WERI-Rb-1 (cell line): ENCODE measurements around the gene PFDN1.
A peak's percentile ranks its signal among the peaks of the same experiment; 100 is the strongest.

Experiments used
- DNase-seq: peaks from one replicate; pipeline ENCODE4 v3.0.0-alpha.2; 2020
- H3K27ac ChIP-seq: fragments of 250-450 bp; sonication (Bioruptor Pico); 2 replicates; pipeline ENCODE4 v1.5.1; 2020; ENCODE audit warnings: mild to moderate bottlenecking, moderate library complexity
- H3K27me3 ChIP-seq: fragments of 250-450 bp; sonication (Bioruptor Pico); 2 replicates; pipeline ENCODE4 v1.5.1; 2021; ENCODE audit warnings: mild to moderate bottlenecking, low read depth, moderate library complexity; ENCODE audit not compliant: insufficient read depth, severe bottlenecking
- H3K36me3 ChIP-seq: fragments of 250-450 bp; sonication (Bioruptor Pico); 2 replicates; pipeline ENCODE4 v1.5.1; 2020; ENCODE audit warnings: mild to moderate bottlenecking, moderate library complexity
- H3K4me3 ChIP-seq: 2 replicates; pipeline ENCODE4 v1.5.1; 2011; ENCODE audit warnings: low read depth, mild to moderate bottlenecking, control low read depth, low read length
- H3K9me3 ChIP-seq: fragments of 250-450 bp; sonication (Bioruptor Pico); 2 replicates; pipeline ENCODE4 v1.5.1; 2021; ENCODE audit warnings: mild to moderate bottlenecking, moderate library complexity; ENCODE audit not compliant: severe bottlenecking
- CTCF ChIP-seq: IDR thresholded peaks from 2 replicates; pipeline ENCODE4 v1.5.1; 2011; ENCODE audit warnings: low read depth, mild to moderate bottlenecking, control low read depth, inconsistent platforms, low read length

Gene PFDN1

GRCh38 chr5:140246378-140247122 lies 56.4 kb downstream of the PFDN1 start:
- DNase-seq, result no peak
- Histone ChIP-seq H3K27ac (no peak overlapping the region), H3K36me3 (peaks cover 36% of the 10 kb centered on the region), H3K9me3 (no peaks in the 10 kb centered on the region), H3K27me3 (no peaks in the 10 kb centered on the region), H3K4me3 (no peak overlapping the region)
- TF ChIP-seq CTCF, result no peak

DNA sequence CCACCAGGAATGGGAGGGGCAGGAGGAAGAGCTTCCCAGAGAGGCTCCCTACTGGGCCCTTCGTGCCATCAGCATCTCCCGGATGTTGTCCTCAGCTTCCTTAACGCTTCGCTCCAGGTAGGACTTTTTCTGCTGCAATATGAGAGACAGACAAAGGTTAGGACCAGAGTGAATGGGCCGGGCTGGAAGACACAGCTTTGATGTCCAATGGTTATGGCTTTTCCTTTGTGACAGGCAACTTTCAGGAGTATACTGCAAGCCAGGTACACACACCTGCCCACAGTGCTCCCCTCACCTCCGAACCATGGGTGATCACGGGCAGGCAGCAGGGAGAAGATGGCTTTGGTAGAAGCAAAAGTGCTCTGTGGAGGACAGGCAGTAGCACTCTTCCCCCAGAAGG lies 57.0 kb downstream of the PFDN1 start:
- no peak for DNase-seq
- peaks cover 36% of the 10 kb centered on the region for H3K36me3 ChIP-seq
- no peaks in the 10 kb centered on the region for H3K9me3 ChIP-seq
- TF ChIP-seq CTCF, result no peak
- H3K4me3 ChIP-seq, result no peak overlapping the region
- H3K27ac ChIP-seq, result no peak overlapping the region
- H3K27me3 ChIP-seq, result no peaks in the 10 kb centered on the region

GRCh38 chr5:140245341-140245740 lies 57.6 kb downstream of the PFDN1 start:
- DNase-seq, result no peak
- no peak overlapping the region for H3K27ac ChIP-seq
- H3K4me3 ChIP-seq, result no peak overlapping the region
- no peak for TF ChIP-seq CTCF
- H3K27me3 ChIP-seq, result no peaks in the 10 kb centered on the region
- H3K36me3 ChIP-seq, result peaks cover 36% of the 10 kb centered on the region
- no peaks in the 10 kb centered on the region for H3K9me3 ChIP-seq

- DNase-seq, result peak; percentile 92
- no peak overlapping the region for H3K27ac ChIP-seq
Measured at GRCh38 chr5:140244525-140245025, 58.3 kb downstream of the PFDN1 start.

DNA sequence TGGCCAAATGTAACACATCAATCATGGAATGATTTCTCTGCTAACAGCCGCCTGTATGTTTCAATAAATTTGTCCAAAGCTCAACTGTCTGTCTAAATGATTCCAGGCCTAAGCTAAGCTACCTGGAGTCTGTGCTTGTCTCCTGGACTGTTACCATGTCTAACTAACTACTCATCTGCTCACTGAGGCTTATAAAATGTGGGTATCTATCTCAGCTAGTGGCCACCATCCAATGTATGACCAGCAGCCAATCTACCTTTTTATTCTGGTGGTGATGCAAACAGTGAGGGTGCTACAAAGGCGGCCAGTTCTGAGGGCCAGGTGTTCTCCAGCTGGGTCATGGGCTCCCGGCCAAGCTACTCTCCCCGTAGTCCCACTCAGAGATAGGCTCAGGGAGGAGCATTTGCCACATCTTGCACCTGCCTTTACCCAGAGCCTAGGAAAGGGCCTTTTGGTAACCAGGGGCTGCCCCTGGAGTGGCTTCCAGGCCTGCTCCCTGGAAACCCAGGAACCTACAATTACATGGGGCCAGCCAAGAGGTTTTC lies 59.1 kb downstream of the PFDN1 start:
- Histone ChIP-seq H3K27ac (no peak overlapping the region), H3K9me3 (no peaks in the 10 kb centered on the region), H3K4me3 (no peak overlapping the region), H3K36me3 (peaks cover 33% of the 10 kb centered on the region), H3K27me3 (no peaks in the 10 kb centered on the region)
- DNase-seq, result no peak
- TF ChIP-seq CTCF, result no peak

More at GRCh38 chr5:140244525-140245025, 58.3 kb downstream of the PFDN1 start:
- TF ChIP-seq CTCF, result peak; percentile 86
- Histone ChIP-seq H3K4me3 (no peak overlapping the region), H3K36me3 (peaks cover 36% of the 10 kb centered on the region), H3K27me3 (no peaks in the 10 kb centered on the region), H3K9me3 (no peaks in the 10 kb centered on the region)
